Measurements from ENCODE around the gene RAB31.

Gene RAB31

DNA sequence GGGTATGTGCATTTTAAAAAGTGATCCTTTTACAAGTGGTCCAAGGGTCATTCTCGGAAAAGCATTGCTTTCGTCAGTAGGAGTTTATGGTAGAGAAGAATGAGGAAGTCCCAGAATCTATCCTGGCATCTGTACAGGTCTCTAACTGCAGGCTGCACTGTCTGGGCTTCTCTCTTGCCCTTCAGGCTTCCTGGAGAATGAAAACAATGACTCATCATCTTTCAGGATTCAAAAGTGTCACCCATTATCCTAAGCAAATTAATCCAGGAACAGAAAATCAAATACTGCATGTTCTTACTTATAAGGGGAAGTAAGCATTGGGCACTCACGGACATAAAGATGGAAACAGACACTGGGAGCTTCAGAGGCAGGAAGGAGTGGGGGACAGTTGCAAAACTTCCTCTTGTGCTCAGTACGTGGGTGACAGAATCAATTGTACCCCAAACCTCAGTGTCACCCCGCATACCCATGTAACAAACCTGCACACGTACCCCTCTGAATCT is 117.5 kb downstream of the RAB31 start:
- no peak for TF ChIP-seq CTCF (IDR thresholded peaks at IDR 0.05; ENCODE audit: low read depth, low read length)
- DNase-seq, result no peak
- no peaks in the 10 kb centered on the region for H3K27me3 ChIP-seq (ENCODE audit: insufficient read depth, low read depth, severe bottlenecking)
- H3K9me3 ChIP-seq (ENCODE audit: severe bottlenecking), result no peaks in the 10 kb centered on the region
- H3K4me3 ChIP-seq (ENCODE audit: low read depth, low read length), result no peak overlapping the region
- no peaks in the 10 kb centered on the region for H3K36me3 ChIP-seq
- H3K27ac ChIP-seq, result no peak overlapping the region

DNA sequence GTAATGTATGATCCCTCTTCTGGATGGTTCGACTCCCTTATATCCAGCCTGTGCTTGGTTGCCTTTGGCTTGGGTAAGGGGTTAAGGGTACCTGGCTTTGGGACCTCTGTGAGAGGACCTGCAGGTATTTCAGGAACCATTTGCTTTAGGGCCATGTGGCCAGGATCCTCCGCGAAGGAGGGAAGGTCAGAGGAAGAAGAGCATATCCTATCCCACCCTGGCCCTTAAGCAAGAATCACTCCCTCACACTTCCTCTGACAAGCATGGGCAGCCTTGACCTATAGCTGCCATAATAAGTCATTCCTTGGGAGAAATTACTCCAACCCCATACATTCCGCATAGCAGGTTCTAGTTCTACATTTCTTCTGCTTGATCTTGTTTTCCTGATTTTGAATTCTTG is 118.6 kb downstream of the RAB31 start:
- Histone ChIP-seq H3K4me3 (ENCODE audit: low read depth, low read length) (no peak overlapping the region), H3K36me3 (no peaks in the 10 kb centered on the region), H3K9me3 (ENCODE audit: severe bottlenecking) (no peaks in the 10 kb centered on the region), H3K27ac (no peak overlapping the region), H3K27me3 (ENCODE audit: insufficient read depth, low read depth, severe bottlenecking) (no peaks in the 10 kb centered on the region)
- no peak for TF ChIP-seq CTCF (IDR thresholded peaks at IDR 0.05; ENCODE audit: low read depth, low read length)
- no peak for DNase-seq

GRCh38 chr18:9827211-9827792 is 119.2 kb downstream of the RAB31 start:
- no peak overlapping the region for H3K4me3 ChIP-seq (ENCODE audit: low read depth, low read length)

DNA sequence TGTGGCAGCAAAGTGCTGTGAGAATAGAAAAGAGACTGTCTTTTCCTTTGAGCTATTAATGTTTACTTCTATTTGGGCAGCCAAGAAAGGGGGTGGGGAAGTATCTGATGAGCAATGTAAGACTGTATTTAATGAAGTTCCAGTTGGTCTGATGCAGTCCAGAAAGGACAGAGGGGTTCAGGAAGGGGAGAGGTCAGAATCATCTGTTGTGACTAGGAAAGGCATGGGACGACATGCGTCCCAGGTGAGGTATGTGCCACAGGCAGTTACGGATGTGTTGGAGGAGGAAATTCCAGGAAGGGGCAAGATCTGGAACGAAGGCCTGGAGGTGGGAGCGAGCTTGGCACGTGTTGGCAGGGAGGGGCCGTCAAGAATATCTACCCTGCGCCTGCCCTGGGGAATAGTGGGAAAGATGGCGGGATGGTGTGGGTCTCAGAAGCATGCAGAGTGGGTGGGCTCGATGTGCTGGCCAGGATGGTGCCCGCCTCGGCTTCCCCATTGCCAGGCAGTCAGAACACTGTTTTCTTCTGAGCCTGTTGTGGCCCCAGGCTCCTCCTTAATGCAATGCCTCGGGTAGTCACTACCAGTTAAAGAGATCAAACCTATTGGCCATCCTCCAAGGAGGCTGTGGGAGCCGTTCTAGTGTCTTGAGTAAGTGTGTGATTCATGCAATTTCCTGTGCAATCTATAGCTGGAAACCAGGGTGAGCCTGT is 119.8 kb downstream of the RAB31 start:
- Histone ChIP-seq H3K36me3 (no peaks in the 10 kb centered on the region), H3K27ac (no peak overlapping the region), H3K27me3 (ENCODE audit: insufficient read depth, low read depth, severe bottlenecking) (no peaks in the 10 kb centered on the region), H3K4me3 (ENCODE audit: low read depth, low read length) (no peak overlapping the region), H3K9me3 (ENCODE audit: severe bottlenecking) (no peaks in the 10 kb centered on the region)
- DNase-seq, result no peak
- TF ChIP-seq CTCF (IDR thresholded peaks at IDR 0.05; ENCODE audit: low read depth, low read length), result no peak

More at GRCh38 chr18:9827211-9827792, 119.2 kb downstream of the RAB31 start:
- Histone ChIP-seq H3K9me3 (ENCODE audit: severe bottlenecking) (no peaks in the 10 kb centered on the region), H3K36me3 (no peaks in the 10 kb centered on the region), H3K27ac (no peak overlapping the region), H3K27me3 (ENCODE audit: insufficient read depth, low read depth, severe bottlenecking) (no peaks in the 10 kb centered on the region)
- no peak for TF ChIP-seq CTCF (IDR thresholded peaks at IDR 0.05; ENCODE audit: low read depth, low read length)
- no peak for DNase-seq

DNA sequence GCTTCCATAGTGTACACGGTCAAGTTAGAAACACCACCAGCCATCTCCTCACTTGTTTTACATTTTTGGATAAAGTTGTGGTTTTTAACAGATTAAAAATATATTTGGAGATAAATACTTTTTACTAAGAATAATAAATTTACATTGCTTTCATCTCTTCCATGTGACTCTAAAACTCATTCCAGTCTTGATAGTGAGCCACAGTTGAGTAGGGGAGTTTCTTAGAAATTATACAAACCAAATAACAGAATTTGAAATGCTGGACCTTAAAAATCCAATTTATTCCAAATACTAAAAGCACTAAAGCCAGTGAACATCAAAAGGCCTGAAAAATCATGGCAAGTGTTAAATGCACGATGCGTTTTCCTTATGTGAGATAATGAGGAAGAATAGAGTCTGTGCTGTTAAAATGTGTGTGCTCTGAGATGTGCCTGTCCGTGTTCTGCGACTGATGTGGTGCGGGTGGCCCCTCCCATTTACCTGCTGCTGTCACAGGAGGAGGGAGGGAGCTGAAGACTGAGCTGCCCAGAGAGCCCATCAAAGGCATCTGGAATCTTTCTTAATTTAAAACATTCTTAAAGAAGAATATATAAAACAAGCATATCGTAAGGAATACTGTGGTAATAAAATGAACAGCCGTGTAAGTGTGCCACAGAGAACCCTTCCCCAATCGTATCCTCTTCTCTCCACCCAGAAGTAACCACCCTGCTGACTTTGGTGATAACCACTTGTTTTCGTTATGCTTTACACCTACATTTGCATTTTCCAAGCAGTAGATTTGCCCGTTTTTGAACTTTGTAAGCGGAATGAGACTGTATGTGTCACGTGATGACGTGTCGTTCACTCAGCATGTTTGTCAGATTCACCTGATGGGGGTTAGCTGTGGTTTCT is 120.7 kb downstream of the RAB31 start:
- no peak for DNase-seq
- no peaks in the 10 kb centered on the region for H3K27me3 ChIP-seq (ENCODE audit: insufficient read depth, low read depth, severe bottlenecking)
- no peak overlapping the region for H3K4me3 ChIP-seq (ENCODE audit: low read depth, low read length)
- no peak for TF ChIP-seq CTCF (IDR thresholded peaks at IDR 0.05; ENCODE audit: low read depth, low read length)
- no peaks in the 10 kb centered on the region for H3K36me3 ChIP-seq
- H3K9me3 ChIP-seq (ENCODE audit: severe bottlenecking), result no peaks in the 10 kb centered on the region
- H3K27ac ChIP-seq, result no peak overlapping the region

Measured in WERI-Rb-1 (cell line).